PC-9 (cell line): ENCODE data around the gene HS3ST6. TPM values are rescaled to one million over a fixed set of nuclear protein-coding genes. Genes with fewer than 3 reads are reported as not detected.

Experiments
- BruUV-seq: library from RNA; stranded (reverse); fragments of 400-500 nt; replicated peaks from 2 replicates; lab custom pipeline; 2021; lab: Mats Ljungman, UMichigan
- CTCF ChIA-PET: fragments of 300-600 bp; sonication (Branson Sonifier 250); formaldehyde crosslinking; loops from one replicate; lab custom pipeline; 2022; ENCODE audit warnings: antibody characterized with exemption; lab: Charles Lee
- POLR2A ChIA-PET: fragments of 300-600 bp; sonication (Branson Sonifier 250); formaldehyde crosslinking; loops from one replicate; lab custom pipeline; 2022; ENCODE audit warnings: antibody characterized with exemption; ENCODE audit not compliant: unreplicated experiment; lab: Charles Lee
- DNase-seq, 2 experiments: peaks; one replicate each; pipeline versions ENCODE4 v3.0.0 to v3.0.0-alpha.2; 2015 to 2022; ENCODE audit warnings: mixed read lengths in 1 of 2
- H2AFZ ChIP-seq: fragments of 200-600 bp; sonication (generic); 2 replicates; pipeline ENCODE4 v1.8.1; 2017; ENCODE audit warnings: antibody characterized with exemption
- H3F3A ChIP-seq: fragments of 200-600 bp; sonication (generic); 2 replicates; pipeline ENCODE4 v1.8.1; 2017; ENCODE audit warnings: antibody characterized with exemption, mild to moderate bottlenecking, low read depth; ENCODE audit not compliant: insufficient read depth
- H3K27ac ChIP-seq: fragments of 200-600 bp; sonication (generic); 2 replicates; pipeline ENCODE4 v1.6.1; 2016; ENCODE audit warnings: mixed run types
- H3K27me3 ChIP-seq: fragments of 200-600 bp; sonication (generic); 2 replicates; pipeline ENCODE4 v1.6.1; 2016; ENCODE audit warnings: low read depth, mixed run types; ENCODE audit not compliant: insufficient read depth
- H3K36me3 ChIP-seq: fragments of 200-600 bp; sonication (generic); 2 replicates; pipeline ENCODE4 v1.6.1; 2016; ENCODE audit warnings: low read depth, mixed run types
- H3K4me1 ChIP-seq: fragments of 200-600 bp; sonication (generic); replicated peaks from 2 replicates; pipeline ENCODE4 v1.6.1; 2016; ENCODE audit warnings: mixed run types; ENCODE audit not compliant: insufficient read depth
- H3K4me2 ChIP-seq: fragments of 200-600 bp; sonication (generic); 2 replicates; pipeline ENCODE4 v1.6.1; 2017; ENCODE audit warnings: mixed run types
- H3K4me3 ChIP-seq: fragments of 200-600 bp; sonication (generic); 2 replicates; pipeline ENCODE4 v1.6.1; 2016; ENCODE audit warnings: mixed run types
- H3K79me2 ChIP-seq: fragments of 200-600 bp; sonication (generic); 2 replicates; pipeline ENCODE4 v1.6.1; 2017; ENCODE audit warnings: low read depth, mixed run types
- H3K9me2 ChIP-seq: fragments of 200-600 bp; sonication (generic); 2 replicates; pipeline ENCODE4 v1.8.1; 2017; ENCODE audit warnings: mild to moderate bottlenecking; ENCODE audit not compliant: insufficient read depth
- H3K9me3 ChIP-seq: fragments of 200-600 bp; sonication (generic); 2 replicates; pipeline ENCODE4 v1.8.1; 2016; ENCODE audit warnings: low read depth; ENCODE audit not compliant: insufficient read depth
- H4K20me1 ChIP-seq: fragments of 200-600 bp; sonication (generic); 2 replicates; pipeline ENCODE4 v1.8.1; 2017; ENCODE audit not compliant: insufficient read depth
- EZH2 ChIP-seq: fragments of 200-600 bp; sonication (generic); IDR thresholded peaks from 2 replicates; pipeline ENCODE4 v1.8.0; 2017; ENCODE audit warnings: antibody characterized with exemption, low read depth
- intact Hi-C: fragments of 100-400 bp; cut with micrococcal nuclease; formaldehyde crosslinking; loops from one replicate; pipeline ENCODE4 v1.10.0; 2022; ENCODE audit not compliant: unreplicated experiment
- total RNA-seq: library from RNA; stranded (reverse); gene quantifications from 2 replicates; pipeline ENCODE4 v1.2.3, GENCODE V29; 2021
- TF ChIP-seq, protein P1 (sequence below): fragments of 200-600 bp; sonication (generic); conservative IDR thresholded peaks from 2 replicates; pipeline ENCODE4 v1.6.1; 2017; ENCODE audit warnings: mixed run types, antibody characterized with exemption, mild to moderate bottlenecking, moderate library complexity

The HS3ST6 gene
- total RNA-seq, 1 experiment from 2014 or later: not detected

DNA sequence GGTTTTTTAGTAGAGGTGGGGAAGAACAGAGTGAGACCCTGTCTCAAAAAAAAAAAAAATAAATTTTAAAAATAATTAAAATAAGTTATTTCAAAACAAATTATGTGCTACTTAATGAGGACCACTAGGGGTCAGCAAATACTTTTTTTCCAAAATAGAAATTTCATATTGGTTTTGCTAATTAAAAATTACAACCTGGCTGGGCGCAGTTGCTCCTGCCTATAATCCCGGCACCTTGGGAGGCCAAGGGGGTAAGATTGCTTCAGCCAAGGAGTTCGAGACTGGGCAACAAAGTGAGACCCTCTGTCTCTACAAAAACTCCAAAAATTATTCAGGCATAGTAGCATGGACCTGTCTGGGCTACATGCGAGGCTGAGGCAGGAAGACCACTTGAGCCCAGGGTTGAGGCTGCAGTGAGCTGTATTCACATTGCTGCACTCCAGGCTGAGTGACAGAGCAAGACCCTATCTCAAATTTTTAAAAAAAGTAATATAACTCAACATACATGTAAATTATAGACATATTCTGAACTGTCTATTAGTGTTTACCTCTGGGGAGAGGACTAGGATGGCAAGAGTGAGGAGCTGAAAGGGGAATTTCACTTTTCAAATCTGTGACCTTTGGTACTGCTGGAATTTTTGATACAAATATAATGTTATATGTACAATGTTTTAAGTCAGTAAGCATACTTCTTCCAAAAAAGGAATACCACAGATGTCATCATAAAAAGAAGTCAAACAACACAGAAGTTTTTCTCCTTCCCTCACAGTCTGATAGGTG, 54.3 kb downstream of the HS3ST6 start:
- H3K9me3 ChIP-seq: no peaks in the 10 kb centered on the region
- ChIA-PET POLR2A (no interaction called here), CTCF (interaction anchor here (0.6 to 0.7 kb wide), 4 partner anchors 19 to 66 kb away, joined by 3 to 4 read pairs (median 4); no protein-coding TSS in a partner anchor)
- H3K27me3 ChIP-seq: peaks cover 2% of the 10 kb centered on the region; the same call in 1 of the 2 replicates
- H2AFZ ChIP-seq: no peak overlapping the region
- H3F3A ChIP-seq: peaks cover 7% of the 10 kb centered on the region; the same call in 1 of the 2 replicates
- peak in 1 of 2 experiments; percentile 11 for DNase-seq
- no peaks in the 10 kb centered on the region for H3K9me2 ChIP-seq
- H3K4me3 ChIP-seq: no peak overlapping the region
- no peaks in the 10 kb centered on the region for H3K36me3 ChIP-seq
- BruUV-seq: no TSS peak
- no peak overlapping the region for H3K4me2 ChIP-seq
- intact Hi-C loops: loop anchor here (10.0 kb wide), 1 partner anchor 281 kb away; the partner anchor contains the start of gene RAB26
- H3K27ac ChIP-seq: no peak overlapping the region
- H3K79me2 ChIP-seq: no peaks in the 10 kb centered on the region
- TF ChIP-seq, protein P1, sequence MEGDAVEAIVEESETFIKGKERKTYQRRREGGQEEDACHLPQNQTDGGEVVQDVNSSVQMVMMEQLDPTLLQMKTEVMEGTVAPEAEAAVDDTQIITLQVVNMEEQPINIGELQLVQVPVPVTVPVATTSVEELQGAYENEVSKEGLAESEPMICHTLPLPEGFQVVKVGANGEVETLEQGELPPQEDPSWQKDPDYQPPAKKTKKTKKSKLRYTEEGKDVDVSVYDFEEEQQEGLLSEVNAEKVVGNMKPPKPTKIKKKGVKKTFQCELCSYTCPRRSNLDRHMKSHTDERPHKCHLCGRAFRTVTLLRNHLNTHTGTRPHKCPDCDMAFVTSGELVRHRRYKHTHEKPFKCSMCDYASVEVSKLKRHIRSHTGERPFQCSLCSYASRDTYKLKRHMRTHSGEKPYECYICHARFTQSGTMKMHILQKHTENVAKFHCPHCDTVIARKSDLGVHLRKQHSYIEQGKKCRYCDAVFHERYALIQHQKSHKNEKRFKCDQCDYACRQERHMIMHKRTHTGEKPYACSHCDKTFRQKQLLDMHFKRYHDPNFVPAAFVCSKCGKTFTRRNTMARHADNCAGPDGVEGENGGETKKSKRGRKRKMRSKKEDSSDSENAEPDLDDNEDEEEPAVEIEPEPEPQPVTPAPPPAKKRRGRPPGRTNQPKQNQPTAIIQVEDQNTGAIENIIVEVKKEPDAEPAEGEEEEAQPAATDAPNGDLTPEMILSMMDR: peak; percentile 80
- TF ChIP-seq EZH2: no peak
- 0 out of 2 replicates have a peak, but pooled peaks cover under 1% of the 10 kb centered on the region for H3K4me1 ChIP-seq
- no peaks in the 10 kb centered on the region for H4K20me1 ChIP-seq

DNA sequence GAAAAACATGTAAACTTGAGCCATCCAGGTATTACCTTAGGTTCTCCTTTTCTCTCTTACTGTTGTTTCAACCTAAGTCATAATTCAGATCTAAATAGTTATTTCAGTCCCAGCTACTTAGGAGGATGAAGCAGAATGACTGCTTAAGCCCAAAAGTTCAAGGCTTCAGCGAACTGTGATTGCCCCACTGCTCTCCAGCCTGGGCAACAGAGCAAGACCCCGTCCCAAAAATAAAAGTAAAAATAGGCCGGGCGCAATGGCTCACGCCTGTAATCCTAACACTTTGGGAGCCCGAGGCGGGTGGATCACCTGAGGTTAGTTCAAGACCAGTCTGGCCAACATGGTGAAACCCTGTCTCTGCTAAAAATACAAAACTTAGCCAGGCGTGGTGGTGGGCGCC, 55.8 kb downstream of the HS3ST6 start:
- no peak for DNase-seq
- H3K27me3 ChIP-seq: peaks cover 8% of the 10 kb centered on the region
- H3K36me3 ChIP-seq: no peaks in the 10 kb centered on the region
- POLR2A ChIA-PET: no interaction called here
- no peak overlapping the region for H2AFZ ChIP-seq
- CTCF ChIA-PET: interaction anchor here (0.6 kb wide), 1 partner anchor 22 kb away, joined by 10 read pairs; no protein-coding TSS in a partner anchor
- no peaks in the 10 kb centered on the region for H3K9me2 ChIP-seq
- no peak overlapping the region for H3K4me2 ChIP-seq
- H3K4me1 ChIP-seq: no peaks in the 10 kb centered on the region
- no peaks in the 10 kb centered on the region for H3K79me2 ChIP-seq
- H3F3A ChIP-seq: peaks cover 4% of the 10 kb centered on the region; the same call in 1 of the 2 replicates
- BruUV-seq: no TSS peak
- H4K20me1 ChIP-seq: no peaks in the 10 kb centered on the region
- intact Hi-C loops: loop anchor here (10.0 kb wide), 1 partner anchor 282 kb away; the partner anchor contains the start of gene RAB26
- H3K27ac ChIP-seq: no peak overlapping the region
- TF ChIP-seq, protein P1: no peak
- TF ChIP-seq EZH2: no peak
- H3K4me3 ChIP-seq: no peak overlapping the region
- no peaks in the 10 kb centered on the region for H3K9me3 ChIP-seq

DNA sequence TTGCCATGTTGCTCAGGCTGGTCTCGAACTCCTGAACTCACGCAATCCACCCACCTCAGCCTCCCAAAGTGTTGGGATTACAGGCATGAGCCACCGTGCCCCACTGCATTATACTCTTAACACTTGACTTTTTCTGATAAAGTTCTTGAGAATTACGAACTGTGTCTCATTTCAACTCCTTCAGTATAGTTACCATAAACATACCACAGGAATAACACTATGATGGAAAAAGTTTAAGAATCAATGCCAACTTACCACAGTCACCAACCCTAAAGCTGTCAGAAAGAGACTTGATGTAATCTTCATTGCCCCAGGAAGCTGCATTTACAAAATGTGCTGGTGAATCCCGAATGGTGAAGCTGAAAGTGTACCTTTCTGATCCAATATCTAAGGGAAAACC, 56.5 kb downstream of the HS3ST6 start:
- peaks cover 8% of the 10 kb centered on the region for H3K27me3 ChIP-seq
- peaks cover 4% of the 10 kb centered on the region; the same call in 1 of the 2 replicates for H3F3A ChIP-seq
- intact Hi-C loops: loop anchor here (10.0 kb wide), 1 partner anchor 283 kb away; the partner anchor contains the start of gene RAB26
- no peak for TF ChIP-seq EZH2
- TF ChIP-seq, protein P1: no peak
- no peaks in the 10 kb centered on the region for H3K9me3 ChIP-seq
- no peak overlapping the region for H2AFZ ChIP-seq
- DNase-seq: no peak
- H4K20me1 ChIP-seq: no peaks in the 10 kb centered on the region
- no peak overlapping the region for H3K4me3 ChIP-seq
- H3K4me2 ChIP-seq: no peak overlapping the region
- no peaks in the 10 kb centered on the region for H3K79me2 ChIP-seq
- no TSS peak for BruUV-seq
- H3K4me1 ChIP-seq: no peaks in the 10 kb centered on the region
- ChIA-PET CTCF (no interaction called here), POLR2A (no interaction called here)
- no peak overlapping the region for H3K27ac ChIP-seq
- H3K36me3 ChIP-seq: no peaks in the 10 kb centered on the region
- H3K9me2 ChIP-seq: no peaks in the 10 kb centered on the region

Other genes starting within 250 kb of the HS3ST6 start
- gene JPT2, start 240.1 kb downstream of the HS3ST6 start, total RNA-seq: 199 and 244 TPM in 2 replicates
- gene MAPK8IP3, start 212.2 kb downstream of the HS3ST6 start, total RNA-seq: 119 and 125 TPM in 2 replicates
- gene NME3, start 146.9 kb downstream of the HS3ST6 start, total RNA-seq: 49.0 and 87.8 TPM in 2 replicates
- gene EME2, start 145.6 kb downstream of the HS3ST6 start, total RNA-seq: 24.2 and 32.4 TPM in 2 replicates
- 201 and 247 TPM in 2 replicates for gene MRPS34, start 145.3 kb downstream of the HS3ST6 start, total RNA-seq
- gene SPSB3, start 135.8 kb downstream of the HS3ST6 start, total RNA-seq: 58.2 and 86.6 TPM in 2 replicates
- gene NUBP2, start 135.5 kb downstream of the HS3ST6 start, total RNA-seq: 80.0 and 103 TPM in 2 replicates
- gene IGFALS, start 124.7 kb downstream of the HS3ST6 start, total RNA-seq: 0.18 TPM in 1 of 2 replicates, not detected in the other
- gene HAGH, start 91.6 kb downstream of the HS3ST6 start, total RNA-seq: 51.8 and 74.5 TPM in 2 replicates
- 26.8 and 41.2 TPM in 2 replicates for gene FAHD1, start 91.2 kb downstream of the HS3ST6 start, total RNA-seq
- gene MEIOB, start 46.3 kb downstream of the HS3ST6 start, total RNA-seq: not detected in 2 replicates
- 49.4 and 54.9 TPM in 2 replicates for gene MSRB1, start 24.8 kb upstream of the HS3ST6 start, total RNA-seq
- gene RPL3L, start 36.3 kb upstream of the HS3ST6 start, total RNA-seq: 0.44 TPM in 1 of 2 replicates, not detected in the other
- 181 and 190 TPM in 2 replicates for gene NDUFB10, start 41.1 kb upstream of the HS3ST6 start, total RNA-seq
- 3,808 and 4,468 TPM in 2 replicates for gene RPS2, start 46.4 kb upstream of the HS3ST6 start, total RNA-seq
- gene RNF151, start 48.4 kb upstream of the HS3ST6 start, total RNA-seq: not detected in 2 replicates
- gene TBL3, start 53.6 kb upstream of the HS3ST6 start, total RNA-seq: 51.3 and 66.4 TPM in 2 replicates
- gene NOXO1, start 63.1 kb upstream of the HS3ST6 start, total RNA-seq: 11.1 and 12.7 TPM in 2 replicates
- gene GFER, start 65.8 kb upstream of the HS3ST6 start, total RNA-seq: 59.7 and 63.8 TPM in 2 replicates
- 4.3 and 4.5 TPM in 2 replicates for gene SYNGR3, start 71.6 kb upstream of the HS3ST6 start, total RNA-seq
- 68.4 and 72.5 TPM in 2 replicates for gene ZNF598, start 91.4 kb upstream of the HS3ST6 start, total RNA-seq
- gene NPW, start 101.4 kb upstream of the HS3ST6 start, total RNA-seq: 4.0 and 8.1 TPM in 2 replicates
- gene NHERF2, start 108.5 kb upstream of the HS3ST6 start, total RNA-seq: 104 and 144 TPM in 2 replicates
- 47.3 and 66.6 TPM in 2 replicates for gene NTHL1, start 129.4 kb upstream of the HS3ST6 start, total RNA-seq
- gene TSC2, start 129.6 kb upstream of the HS3ST6 start, total RNA-seq: 166 and 170 TPM in 2 replicates
- 91.5 and 105 TPM in 2 replicates for gene PKD1, start 217.5 kb upstream of the HS3ST6 start, total RNA-seq
- 29.5 and 31.3 TPM in 2 replicates for gene RAB26, start 230.2 kb upstream of the HS3ST6 start, total RNA-seq
- gene TRAF7, start 237.4 kb upstream of the HS3ST6 start, total RNA-seq: 166 and 199 TPM in 2 replicates